Hypothalamus (tissue), 51 donors: ENCODE results near the gene SPATA9.

ENCODE experiments used
- DNase-seq, 51 donors: peaks; one replicate each; lab custom pipeline; 2025; lab: John Stamatoyannopoulos, UW

SPATA9 gene

GRCh38 chr5:95689680-95690079 lies 6.9 kb upstream of the SPATA9 start:
- DNase-seq = no peak

DNA sequence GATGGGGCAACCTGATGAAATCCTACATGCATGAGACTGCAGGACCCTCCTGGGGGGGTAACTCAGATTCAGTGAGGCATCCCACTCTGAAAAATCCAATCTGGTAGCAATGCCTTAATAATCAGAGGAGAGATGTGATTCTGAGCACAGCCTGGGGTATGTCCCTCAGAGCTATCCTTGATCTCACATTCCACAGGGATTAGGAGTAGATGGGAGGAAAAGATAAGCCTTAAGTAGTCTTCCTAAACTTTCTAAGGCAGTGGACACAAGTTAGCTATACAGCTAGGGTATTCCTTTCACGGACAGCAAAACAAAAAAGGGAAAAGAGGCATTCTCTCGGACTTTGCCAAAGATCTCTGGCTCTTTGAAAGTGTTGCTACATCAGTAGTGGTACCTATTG lies 3.9 kb upstream of the SPATA9 start:
- DNase-seq = no peak

DNA sequence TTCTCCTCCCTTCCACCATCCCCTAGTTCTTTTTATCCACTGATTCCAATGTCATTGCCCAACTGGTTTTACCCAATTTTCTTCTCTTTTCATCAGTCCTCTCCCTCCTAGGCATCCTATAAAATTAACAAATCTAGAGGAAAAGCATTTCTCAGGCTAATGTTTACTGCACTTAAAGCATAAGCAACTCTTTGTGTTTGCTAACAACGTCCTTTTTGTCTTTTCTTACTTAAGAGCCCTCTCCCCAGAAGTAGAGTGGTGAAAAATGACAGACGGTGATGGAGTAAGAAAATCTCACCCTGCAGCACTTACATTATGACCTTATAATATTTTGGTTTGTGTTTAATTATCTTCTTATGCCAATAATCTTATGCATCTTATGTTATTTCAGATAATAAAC lies 1.6 kb upstream of the SPATA9 start:
- DNase-seq = no peak

GRCh38 chr5:95673081-95673480 lies 9.7 kb downstream of the SPATA9 start:
- no peak for DNase-seq

- DNase-seq = no peak
These were observed 10.2 kb downstream of the SPATA9 start for GRCh38 chr5:95672641-95673040.

DNA sequence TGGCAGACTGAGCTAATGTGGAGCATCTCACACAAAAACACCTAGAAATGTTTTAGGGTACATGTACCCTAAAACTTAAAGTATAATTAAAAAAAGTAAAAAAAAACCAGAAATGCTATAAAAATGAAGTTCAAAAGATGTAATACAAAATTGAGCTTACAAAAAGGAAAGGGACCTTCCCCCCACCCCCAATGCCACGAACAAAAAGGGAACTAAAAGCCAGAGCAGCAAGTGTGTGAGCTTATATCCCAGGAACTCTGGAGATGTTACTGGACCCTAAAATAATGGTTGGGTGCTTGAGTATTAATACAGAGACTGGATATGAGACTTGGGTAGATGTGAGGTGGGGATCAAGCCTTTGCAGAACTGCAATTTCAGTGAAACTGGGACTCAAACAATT lies 11.0 kb downstream of the SPATA9 start:
- DNase-seq = no peak

GRCh38 chr5:95670568-95670967 lies 12.2 kb downstream of the SPATA9 start:
- no peak for DNase-seq

DNA sequence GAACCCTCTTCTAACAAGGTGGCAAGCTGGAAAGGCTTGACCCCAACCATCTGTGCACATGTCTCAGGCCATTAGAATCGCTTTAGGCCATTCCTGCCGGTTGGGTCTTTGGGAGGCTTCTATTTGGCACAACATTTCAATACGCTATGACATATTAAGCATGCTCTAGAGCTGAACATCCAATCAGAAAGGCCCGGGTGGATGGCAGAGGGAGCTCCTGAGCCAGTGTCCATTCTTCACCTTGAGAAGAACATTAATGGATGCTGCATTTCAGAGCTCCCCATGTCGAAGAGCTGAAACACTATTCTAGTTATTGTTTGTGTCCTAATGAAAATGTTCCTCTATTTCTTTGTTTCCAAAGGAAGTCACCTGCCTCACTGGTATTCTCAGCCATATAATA lies 12.8 kb downstream of the SPATA9 start:
- no peak for DNase-seq

GRCh38 chr5:95669540-95669939 lies 13.3 kb downstream of the SPATA9 start:
- DNase-seq = peak in 25 of 51 donors; percentile 1 to 57 (median 14)

DNA sequence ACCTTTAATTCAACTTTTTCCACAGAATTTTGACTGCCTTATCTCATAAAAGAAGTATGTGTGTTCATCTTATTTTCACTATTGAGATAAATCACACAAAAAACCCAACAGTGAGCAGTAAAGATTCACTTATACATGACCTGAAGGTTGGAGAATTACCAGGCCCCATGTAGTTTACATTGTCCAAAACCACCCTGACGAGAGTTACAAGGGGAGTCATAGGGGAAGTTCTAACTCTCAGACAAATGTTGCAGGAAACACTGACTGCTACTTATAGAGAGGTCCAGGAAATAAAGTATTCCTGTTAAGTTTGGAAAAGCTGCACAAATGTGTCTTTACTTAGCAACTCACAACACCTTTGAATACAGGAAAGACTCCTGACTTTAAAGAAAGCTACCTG lies 14.1 kb downstream of the SPATA9 start:
- no peak for DNase-seq

- no peak for DNase-seq
These were observed 14.6 kb downstream of the SPATA9 start for GRCh38 chr5:95668216-95668615.

DNA sequence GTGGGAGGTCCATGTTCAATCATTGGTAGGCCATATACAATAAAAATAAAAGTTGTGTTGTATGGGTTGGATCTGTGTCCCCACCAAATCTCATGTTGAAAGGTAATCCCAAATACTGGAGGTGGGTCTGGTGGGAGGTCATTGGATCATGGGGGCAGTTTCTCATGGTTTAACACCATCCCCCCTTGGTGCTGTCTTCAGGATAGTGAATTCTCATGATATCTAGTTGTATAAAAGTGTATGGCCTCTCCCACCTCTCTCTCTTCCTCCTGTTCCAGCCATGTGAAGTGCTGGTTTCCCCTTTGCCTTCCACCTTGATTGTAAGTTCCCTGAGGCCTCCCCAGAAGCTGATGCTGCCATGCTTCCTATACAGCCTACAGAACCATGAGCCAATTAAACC lies 15.1 kb downstream of the SPATA9 start:
- DNase-seq = no peak

DNA sequence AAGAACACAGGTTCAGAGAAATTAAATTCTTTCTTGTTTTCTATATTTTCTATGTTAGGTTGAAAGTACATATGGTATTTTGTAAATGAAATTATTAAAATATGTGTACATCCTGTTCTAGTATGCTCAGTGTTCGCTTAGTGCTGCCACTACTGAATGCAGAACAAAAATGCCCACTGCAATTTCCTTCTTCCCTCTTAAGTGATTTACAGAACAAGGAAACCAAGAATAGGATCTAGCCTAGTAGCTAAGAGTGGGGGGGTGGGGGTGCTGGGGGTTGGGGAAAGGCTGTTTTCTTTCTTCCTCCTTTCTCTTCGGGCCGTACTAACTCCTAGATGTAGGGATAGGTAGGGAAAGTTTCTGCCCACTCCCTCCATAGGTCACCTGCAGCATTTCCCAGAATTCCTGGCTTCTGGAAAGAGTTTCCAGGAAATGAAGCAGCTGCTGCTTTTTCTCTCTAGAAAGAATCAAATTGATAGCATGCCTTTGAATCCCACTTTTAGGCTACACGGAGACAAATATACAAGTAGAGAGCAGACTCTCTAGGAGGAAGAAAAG lies 15.7 kb downstream of the SPATA9 start:
- DNase-seq = no peak

DNA sequence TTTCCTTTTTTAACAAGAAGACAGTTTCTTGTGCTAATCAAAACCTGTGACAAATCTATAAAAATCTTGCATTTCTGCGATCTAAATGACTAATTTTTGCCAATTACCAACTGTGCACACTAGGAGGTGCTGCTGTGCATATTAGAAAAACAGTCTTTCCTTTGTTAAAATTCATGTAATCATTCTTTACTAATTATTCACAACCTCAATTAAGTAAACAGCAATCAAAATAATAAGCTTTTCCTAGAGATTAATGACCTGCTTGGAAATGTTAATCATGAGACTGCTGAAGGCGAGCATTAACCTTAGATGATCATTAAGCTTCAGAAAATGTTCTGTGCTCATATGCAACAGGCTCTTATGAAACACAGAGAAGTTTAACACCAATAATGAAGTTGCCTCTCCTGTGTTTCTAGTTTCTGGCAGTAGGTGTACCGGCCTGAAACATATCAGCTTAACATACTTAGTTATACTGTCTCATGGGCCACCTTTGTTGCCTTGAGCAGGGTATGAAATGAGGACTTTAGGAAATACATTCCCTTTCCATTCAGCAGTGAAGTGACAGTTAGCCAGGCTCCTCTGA lies 18.5 kb downstream of the SPATA9 start:
- peak in 5 of 51 donors; percentile 6 to 77 (median 30) for DNase-seq

DNA sequence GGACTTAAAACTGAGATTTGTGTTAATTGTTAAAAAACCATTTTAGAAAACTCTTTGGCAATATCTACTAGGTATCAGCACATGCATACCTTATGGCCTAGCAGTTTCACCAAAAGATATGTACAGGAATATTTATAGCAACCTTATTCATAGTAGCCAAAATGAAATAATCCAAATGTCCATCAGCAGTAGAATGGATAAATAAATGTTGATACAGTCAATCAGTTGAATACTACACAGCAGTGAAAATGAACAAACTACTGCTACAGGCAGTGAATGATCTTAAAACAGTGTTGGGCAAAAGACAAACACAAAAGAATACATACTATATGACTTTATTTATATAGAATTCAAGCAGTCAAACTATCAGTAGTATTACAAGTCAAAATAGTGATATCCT lies 19.8 kb downstream of the SPATA9 start:
- DNase-seq = no peak

- no peak for DNase-seq
These were observed 22.7 kb downstream of the SPATA9 start for GRCh38 chr5:95660060-95660459.

- DNase-seq = no peak
These were observed 27.2 kb downstream of the SPATA9 start for GRCh38 chr5:95655575-95655974.

DNA sequence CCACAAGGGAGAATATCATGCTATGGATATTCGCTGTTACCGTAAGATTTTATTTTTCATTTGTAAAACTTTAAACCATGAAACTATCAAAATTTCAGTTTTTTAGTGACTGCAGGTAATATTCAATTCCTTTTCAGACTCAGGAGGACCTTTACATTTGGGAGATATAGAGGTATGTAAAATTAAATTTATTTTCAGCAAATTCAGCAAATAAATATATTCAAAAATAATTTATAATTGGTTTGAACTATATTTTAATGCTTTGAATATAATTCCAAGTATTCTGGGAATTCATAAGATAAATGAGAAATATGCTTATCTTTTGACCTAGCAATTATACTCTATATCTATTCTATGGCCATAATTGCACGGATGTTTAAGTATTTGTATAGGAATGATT lies 28.6 kb downstream of the SPATA9 start:
- no peak for DNase-seq

- no peak for DNase-seq
These were observed 29.9 kb downstream of the SPATA9 start for GRCh38 chr5:95652849-95653248.

GRCh38 chr5:95649842-95650620 lies 32.8 kb downstream of the SPATA9 start:
- no peak for DNase-seq

DNA sequence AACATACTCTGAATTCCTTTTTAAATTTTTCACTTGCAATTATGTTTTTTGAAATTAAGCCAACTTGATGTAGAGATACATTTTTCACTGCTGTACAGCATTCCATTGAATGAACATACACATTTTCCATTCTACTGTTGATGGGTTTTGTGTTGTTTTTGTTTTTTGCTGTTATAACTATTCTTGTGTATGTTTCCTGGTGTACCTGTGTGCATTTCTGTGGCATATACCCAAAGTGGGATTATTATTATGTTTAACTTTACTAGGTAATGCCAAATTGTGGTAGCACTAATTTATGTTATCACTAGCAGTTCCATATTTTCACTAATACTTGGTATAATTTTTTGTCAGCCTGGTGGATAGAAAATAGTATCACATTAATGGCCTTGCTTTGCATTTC lies 33.5 kb downstream of the SPATA9 start:
- DNase-seq = no peak
